Measurements from ENCODE around the gene THBS3. TPM values are rescaled to one million over a fixed set of nuclear protein-coding genes. Genes with fewer than 3 reads are reported as not detected.
"Not testable (repeated sequence)": the region's sequence is repeated elsewhere in the genome, so short reads cannot be mapped to it uniquely, and the experiment has no call there.

THBS3 gene
- total RNA-seq, 1 donor from 2014 or later = 24.9 TPM

GRCh38 chr1:155219592-155220031 lies 11.9 kb upstream of the THBS3 start:
- Histone ChIP-seq H3K36me3 (no peaks in the 10 kb centered on the region), H3K9me3 (no peaks in the 10 kb centered on the region), H3K27ac (peak overlapping the region; percentile 8), H3K4me1 (peaks cover 12% of the 10 kb centered on the region), H3K4me3 (no peak overlapping the region), H3K27me3 (no peaks in the 10 kb centered on the region)
- intact Hi-C loops (cut with DNase I) = no loop called here
- no peak for TF ChIP-seq CTCF (IDR thresholded peaks at IDR 0.05)
- ATAC-seq (peak; percentile 76), DNase-seq (no peak)

- peak; percentile 55 for ATAC-seq
- TF ChIP-seq CTCF (IDR thresholded peaks at IDR 0.05) = no peak
- Histone ChIP-seq H3K9me3 (no peaks in the 10 kb centered on the region), H3K4me3 (no peak overlapping the region), H3K27ac (peak overlapping the region; percentile 8), H3K4me1 (peaks cover 6% of the 10 kb centered on the region), H3K27me3 (no peaks in the 10 kb centered on the region), H3K36me3 (no peaks in the 10 kb centered on the region)
- no peak for DNase-seq
- intact Hi-C loops (cut with DNase I) = no loop called here
These were observed 11.3 kb upstream of the THBS3 start for GRCh38 chr1:155218854-155219591.

DNA sequence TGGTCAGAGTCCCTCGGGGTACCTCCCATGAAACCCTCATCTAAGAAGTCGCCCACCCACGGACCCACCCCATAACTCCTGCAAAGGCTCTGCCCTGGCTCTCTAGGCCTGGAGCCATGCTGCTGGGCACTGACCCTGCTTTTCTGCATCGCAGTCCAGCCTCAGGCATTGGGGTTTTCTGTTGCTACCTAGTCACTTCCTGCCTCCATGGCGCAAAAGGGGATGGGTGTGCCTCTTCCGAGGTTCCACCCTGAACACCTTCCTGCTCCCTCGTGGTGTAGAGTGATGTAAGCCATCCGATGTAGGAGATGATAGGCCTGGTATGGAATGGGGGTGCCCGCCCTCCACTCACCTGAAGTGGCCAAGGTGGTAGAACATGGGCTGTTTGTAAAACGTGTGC lies 7.0 kb upstream of the THBS3 start:
- DNase-seq; ATAC-seq; H3K36me3 ChIP-seq; H3K9me3 ChIP-seq; H3K27ac ChIP-seq; H3K27me3 ChIP-seq; H3K4me3 ChIP-seq; H3K4me1 ChIP-seq; intact Hi-C loops (cut with DNase I): not testable (repeated sequence)

- DNase-seq; H3K27ac ChIP-seq; intact Hi-C loops (cut with DNase I); H3K9me3 ChIP-seq; ATAC-seq; H3K27me3 ChIP-seq; H3K4me3 ChIP-seq; H3K36me3 ChIP-seq: not testable (repeated sequence)
- H3K4me1 ChIP-seq = peaks cover 21% of the 10 kb centered on the region
These were observed 4.3 kb upstream of the THBS3 start for GRCh38 chr1:155212051-155212440.

DNA sequence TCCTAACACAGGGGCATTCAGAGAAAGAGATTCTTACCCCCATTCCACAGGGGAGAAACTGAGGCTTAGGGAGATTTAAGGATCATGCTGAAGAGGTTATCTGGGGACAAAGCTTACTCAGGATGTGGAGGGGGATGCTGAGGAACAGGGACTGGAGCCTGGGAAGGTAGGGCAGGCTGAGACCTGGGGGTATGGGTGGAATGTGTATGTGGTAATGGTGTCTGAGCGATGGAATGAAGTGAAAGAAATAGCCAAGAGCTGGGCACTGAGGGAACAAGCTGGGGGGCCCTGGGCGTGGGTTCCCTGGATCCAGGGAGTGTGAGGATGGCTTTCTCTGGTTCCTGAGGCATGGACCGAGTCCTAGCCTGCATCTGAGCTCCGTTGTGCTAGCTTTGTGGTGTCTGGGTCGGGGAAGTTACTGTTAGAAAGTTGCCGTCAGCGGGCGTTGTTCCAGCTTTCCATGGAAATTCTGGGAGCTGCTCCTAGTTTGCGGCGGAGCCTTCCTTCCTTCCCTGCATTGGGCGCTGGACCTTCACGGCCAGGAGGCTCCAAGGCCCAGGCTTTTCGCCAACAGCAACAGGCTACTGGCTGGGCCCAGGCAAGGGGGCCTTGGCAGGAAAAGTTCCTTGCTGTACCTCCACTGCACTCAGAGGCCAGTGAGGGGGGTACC lies 3.8 kb upstream of the THBS3 start:
- H3K4me3 ChIP-seq; H3K27ac ChIP-seq; H3K9me3 ChIP-seq; DNase-seq; H3K27me3 ChIP-seq; H3K36me3 ChIP-seq; ATAC-seq; intact Hi-C loops (cut with DNase I): not testable (repeated sequence)
- peaks cover 27% of the 10 kb centered on the region for H3K4me1 ChIP-seq

DNA sequence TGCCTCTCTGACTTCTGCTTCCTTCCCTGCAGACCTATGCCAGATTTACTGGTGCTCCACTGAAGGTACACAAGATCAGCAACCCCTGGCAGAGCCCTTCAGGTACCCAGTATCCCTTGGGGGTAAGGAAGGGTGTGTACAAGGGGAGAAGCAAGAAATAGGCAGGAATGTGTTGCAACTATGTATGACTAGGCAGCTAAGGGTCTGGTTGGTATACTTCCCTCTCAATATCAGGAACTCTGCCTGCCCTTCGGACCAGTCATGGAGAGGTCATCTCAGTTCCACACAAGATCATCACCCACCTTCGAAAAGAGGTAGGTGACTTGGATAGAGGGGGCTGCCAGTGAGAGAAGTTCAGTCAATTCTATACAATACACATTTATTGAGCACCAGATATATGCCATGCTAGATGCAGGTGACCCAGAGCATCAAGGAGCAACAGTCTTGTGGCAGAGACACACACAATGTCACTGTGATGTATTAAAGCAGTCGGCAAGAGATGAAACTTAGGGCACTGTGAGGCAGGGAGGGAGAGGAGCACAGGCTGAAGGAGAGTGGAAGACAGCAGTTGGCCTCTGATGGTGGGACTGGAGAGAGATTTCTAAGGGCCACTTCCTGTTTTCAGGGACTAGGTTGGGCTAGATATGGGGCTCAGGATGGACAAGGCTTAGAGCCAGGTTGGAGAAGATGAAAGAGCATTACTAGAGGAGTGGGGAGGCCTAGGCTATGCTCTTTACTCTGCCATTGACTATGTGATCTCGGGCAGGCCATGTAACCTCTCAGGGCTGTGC lies 2.8 kb upstream of the THBS3 start:
- intact Hi-C loops (cut with DNase I) = no loop called here
- DNase-seq (no peak), ATAC-seq (peak; percentile 4)
- H3K27me3 ChIP-seq = no peaks in the 10 kb centered on the region
- H3K4me1 ChIP-seq = peaks cover 28% of the 10 kb centered on the region
- H3K36me3 ChIP-seq = no peaks in the 10 kb centered on the region
- no peaks in the 10 kb centered on the region for H3K9me3 ChIP-seq
- no peak for TF ChIP-seq CTCF (IDR thresholded peaks at IDR 0.05)
- H3K4me3 ChIP-seq = no peak overlapping the region
- H3K27ac ChIP-seq = peak overlapping the region; percentile 100

DNA sequence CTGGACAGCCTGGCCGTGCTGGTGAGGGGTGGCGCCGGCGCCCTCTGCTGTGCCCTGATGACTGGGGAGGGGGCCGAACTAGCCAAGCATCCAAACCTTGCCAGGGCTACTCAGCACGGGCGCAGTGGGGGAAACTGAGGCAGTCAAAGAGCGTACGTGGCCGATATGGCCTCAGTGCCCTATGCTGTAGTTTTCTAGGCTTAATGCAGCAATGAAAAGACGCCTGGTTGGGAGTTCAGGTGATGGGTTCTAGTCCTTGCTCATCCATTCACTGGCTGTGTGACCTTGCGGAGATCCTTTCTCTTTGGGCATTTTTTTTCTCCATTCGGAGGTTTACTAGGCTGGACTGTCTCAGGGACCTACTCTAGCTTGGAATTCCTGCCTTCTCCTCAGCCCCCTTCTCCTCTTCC lies 1.6 kb upstream of the THBS3 start:
- Histone ChIP-seq H3K9me3 (no peaks in the 10 kb centered on the region), H3K4me3 (peak overlapping the region; percentile 90), H3K4me1 (peaks cover 28% of the 10 kb centered on the region), H3K27me3 (no peaks in the 10 kb centered on the region), H3K36me3 (no peaks in the 10 kb centered on the region), H3K27ac (peak overlapping the region; percentile 100)
- intact Hi-C loops (cut with DNase I) = no loop called here
- ATAC-seq (no peak), DNase-seq (no peak)
- no peak for TF ChIP-seq CTCF (IDR thresholded peaks at IDR 0.05)

All from upper lobe of right lung (tissue), 1 donor.